ENCODE data around the gene S100A5.

DNA sequence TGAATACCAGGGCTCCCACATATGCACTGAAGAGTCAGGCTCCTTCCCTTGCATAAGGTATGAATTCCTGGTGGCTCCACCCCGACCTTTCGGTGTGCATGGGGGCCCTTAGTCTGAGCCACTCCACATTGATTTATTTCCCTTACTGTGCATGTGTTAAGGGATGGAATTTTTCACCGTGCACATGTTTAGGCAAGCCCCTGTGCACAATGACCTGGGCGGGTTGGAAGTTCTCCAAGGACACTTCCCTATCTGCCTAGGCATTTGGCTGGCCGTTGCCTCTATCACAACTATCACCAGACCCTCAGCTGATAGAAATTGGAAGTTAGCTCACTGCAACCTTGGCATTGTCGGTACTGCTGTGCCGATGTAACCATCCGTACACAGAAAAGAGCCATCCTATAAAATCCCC, 14.6 kb downstream of the S100A5 start:
- TF ChIP-seq POLR2A (IDR thresholded peaks at IDR 0.05) = no peak
- TF ChIP-seq, protein P1, sequence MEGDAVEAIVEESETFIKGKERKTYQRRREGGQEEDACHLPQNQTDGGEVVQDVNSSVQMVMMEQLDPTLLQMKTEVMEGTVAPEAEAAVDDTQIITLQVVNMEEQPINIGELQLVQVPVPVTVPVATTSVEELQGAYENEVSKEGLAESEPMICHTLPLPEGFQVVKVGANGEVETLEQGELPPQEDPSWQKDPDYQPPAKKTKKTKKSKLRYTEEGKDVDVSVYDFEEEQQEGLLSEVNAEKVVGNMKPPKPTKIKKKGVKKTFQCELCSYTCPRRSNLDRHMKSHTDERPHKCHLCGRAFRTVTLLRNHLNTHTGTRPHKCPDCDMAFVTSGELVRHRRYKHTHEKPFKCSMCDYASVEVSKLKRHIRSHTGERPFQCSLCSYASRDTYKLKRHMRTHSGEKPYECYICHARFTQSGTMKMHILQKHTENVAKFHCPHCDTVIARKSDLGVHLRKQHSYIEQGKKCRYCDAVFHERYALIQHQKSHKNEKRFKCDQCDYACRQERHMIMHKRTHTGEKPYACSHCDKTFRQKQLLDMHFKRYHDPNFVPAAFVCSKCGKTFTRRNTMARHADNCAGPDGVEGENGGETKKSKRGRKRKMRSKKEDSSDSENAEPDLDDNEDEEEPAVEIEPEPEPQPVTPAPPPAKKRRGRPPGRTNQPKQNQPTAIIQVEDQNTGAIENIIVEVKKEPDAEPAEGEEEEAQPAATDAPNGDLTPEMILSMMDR (IDR thresholded peaks at IDR 0.05) = no peak

Measured in heart left ventricle (tissue), 13 donors.